Inflammatory macrophage treated with lipopolysaccharide for 1 hour (primary cell): ENCODE data around the gene SRP54.
"Not testable (repeated sequence)": the region's sequence is repeated elsewhere in the genome, so short reads cannot be mapped to it uniquely, and the experiment has no call there.

ENCODE experiments used
- DNase-seq, 2 donors: peaks; one replicate each; pipeline ENCODE4 v3.0.0-alpha.2; 2020 to 2022

The SRP54 gene

GRCh38 chr14:34985740-34986139 is 2.9 kb downstream of the SRP54 start:
- DNase-seq, result no peak

GRCh38 chr14:34987180-34987579 is 4.4 kb downstream of the SRP54 start:
- DNase-seq, result no peak

GRCh38 chr14:34989762-34990161 is 7.0 kb downstream of the SRP54 start:
- no peak for DNase-seq

- DNase-seq, result no peak
Measured at GRCh38 chr14:34993426-34993825, 10.6 kb downstream of the SRP54 start.

GRCh38 chr14:34994668-34995067 is 11.9 kb downstream of the SRP54 start:
- DNase-seq, result no peak

GRCh38 chr14:34997762-34998161 is 15.0 kb downstream of the SRP54 start:
- DNase-seq, result no peak

GRCh38 chr14:34999500-34999899 is 16.7 kb downstream of the SRP54 start:
- DNase-seq, result no peak

- DNase-seq, result no peak
Measured at GRCh38 chr14:35001621-35002020, 18.8 kb downstream of the SRP54 start.

GRCh38 chr14:35004839-35005238 is 22.0 kb downstream of the SRP54 start:
- DNase-seq, result no peak

- DNase-seq, result no peak
Measured at GRCh38 chr14:35016568-35016967, 33.8 kb downstream of the SRP54 start.

GRCh38 chr14:35020713-35021112 is 37.9 kb downstream of the SRP54 start:
- DNase-seq, result peak; percentile 6 to 13

GRCh38 chr14:35028435-35028834 is 45.6 kb downstream of the SRP54 start:
- DNase-seq, result no peak

GRCh38 chr14:35032562-35032961 is 49.8 kb downstream of the SRP54 start:
- no peak for DNase-seq

- no peak for DNase-seq
Measured at GRCh38 chr14:35034440-35034833, 51.6 kb downstream of the SRP54 start.

GRCh38 chr14:35034944-35035554 is 52.3 kb downstream of the SRP54 start:
- DNase-seq, result not testable (repeated sequence)

GRCh38 chr14:35038312-35038711 is 55.5 kb downstream of the SRP54 start:
- DNase-seq, result not testable (repeated sequence)

- DNase-seq, result no peak
Measured at GRCh38 chr14:35042632-35043031, 59.8 kb downstream of the SRP54 start.

GRCh38 chr14:35043046-35043445 is 60.3 kb downstream of the SRP54 start:
- DNase-seq, result peak in 1 of 2 donors; percentile 17

- DNase-seq, result peak; percentile 29 to 74
Measured at GRCh38 chr14:35044939-35045797, 62.4 kb downstream of the SRP54 start.

GRCh38 chr14:35045798-35046047 is 62.9 kb downstream of the SRP54 start:
- DNase-seq, result no peak

- peak; percentile 97 for DNase-seq
Measured at GRCh38 chr14:35046048-35046750, 63.4 kb downstream of the SRP54 start, which contains the start of gene FAM177A1. Gene FAM177A1, plus strand, starts transcription at chr14:35046272. Its CDS starts 192 bp downstream, at chr14:35046464.

- DNase-seq, result no peak
Measured at GRCh38 chr14:35046751-35047536, 64.2 kb downstream of the SRP54 start.

- DNase-seq, result no peak
Measured at GRCh38 chr14:35047976-35048513, 65.3 kb downstream of the SRP54 start.
